GM21786 (cell line): Measurements from ENCODE around the gene ADAMTS17.

Experiments used
- ATAC-seq: cut with Tn5 transposase; IDR thresholded peaks from one replicate; pipeline ENCODE4 v1.9.1; 2021; ENCODE audit not compliant: unreplicated experiment

Gene ADAMTS17

GRCh38 chr15:100114100-100114499, 227.7 kb downstream of the ADAMTS17 start:
- ATAC-seq, result no peak

DNA sequence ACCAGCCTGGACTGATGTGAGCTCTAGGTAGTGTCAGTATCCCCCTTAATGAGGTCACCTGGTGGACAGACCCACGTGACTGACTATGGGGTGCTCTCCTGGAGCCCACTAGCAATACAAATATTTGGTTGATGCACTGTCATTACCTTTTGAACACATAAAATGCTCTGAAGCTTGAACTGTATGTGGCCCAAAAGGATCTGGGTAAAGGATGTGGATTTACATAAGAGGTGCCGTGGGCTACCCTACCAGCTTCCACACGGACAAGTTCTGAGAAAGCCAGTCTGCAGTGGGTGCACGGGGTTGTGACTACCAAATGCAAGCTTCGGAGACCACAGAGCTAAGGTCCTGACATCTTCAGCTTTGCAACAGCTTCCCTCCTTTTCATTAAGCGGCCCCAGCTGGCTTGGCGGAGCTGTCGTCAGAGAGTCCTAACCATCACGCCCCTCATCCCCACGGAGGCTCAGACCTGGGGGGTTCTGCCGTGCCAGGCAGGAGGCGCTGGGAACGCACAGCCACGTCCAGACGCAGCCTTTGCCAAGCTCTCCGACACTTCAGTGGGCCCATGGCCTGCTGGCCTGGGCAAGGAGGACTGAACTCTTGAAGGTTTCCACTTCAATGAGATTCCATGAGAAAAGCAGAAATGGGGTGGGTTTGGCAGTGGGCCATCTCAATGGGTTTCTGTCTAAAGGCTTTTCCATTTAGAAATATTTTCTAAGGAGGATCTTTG, 228.3 kb downstream of the ADAMTS17 start:
- no peak for ATAC-seq

DNA sequence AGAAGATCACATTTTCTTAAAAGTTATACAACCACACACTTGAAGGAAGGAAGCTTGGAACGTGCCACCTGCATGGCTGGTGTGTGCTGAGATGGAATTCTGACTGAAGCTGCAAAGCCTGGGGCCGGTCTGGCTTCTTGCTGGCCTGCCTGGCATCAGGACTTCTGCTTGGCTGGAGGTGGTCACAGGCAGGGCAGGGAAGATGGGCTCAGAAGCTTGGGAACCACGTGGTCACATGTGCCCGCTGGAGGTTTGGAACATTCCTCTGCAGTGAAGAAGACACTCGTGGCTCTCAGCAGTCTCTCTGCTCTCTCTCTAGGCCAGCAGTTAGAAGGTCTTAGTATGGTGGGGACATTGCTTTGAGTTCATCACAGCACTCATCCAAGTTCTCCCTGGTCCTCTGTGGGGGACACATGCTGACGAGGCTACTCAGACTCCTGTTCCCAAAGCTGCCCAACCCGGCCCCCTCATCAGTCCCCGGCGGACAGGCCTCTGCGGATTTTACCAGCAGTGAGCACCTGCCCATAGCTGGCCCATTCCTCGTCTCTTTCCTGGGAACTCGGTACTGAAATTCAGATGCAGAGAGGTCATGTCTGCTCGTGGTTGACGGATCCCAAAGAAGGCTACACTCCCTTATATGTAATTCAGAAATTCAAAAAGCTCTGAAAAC, 229.0 kb downstream of the ADAMTS17 start:
- no peak for ATAC-seq

DNA sequence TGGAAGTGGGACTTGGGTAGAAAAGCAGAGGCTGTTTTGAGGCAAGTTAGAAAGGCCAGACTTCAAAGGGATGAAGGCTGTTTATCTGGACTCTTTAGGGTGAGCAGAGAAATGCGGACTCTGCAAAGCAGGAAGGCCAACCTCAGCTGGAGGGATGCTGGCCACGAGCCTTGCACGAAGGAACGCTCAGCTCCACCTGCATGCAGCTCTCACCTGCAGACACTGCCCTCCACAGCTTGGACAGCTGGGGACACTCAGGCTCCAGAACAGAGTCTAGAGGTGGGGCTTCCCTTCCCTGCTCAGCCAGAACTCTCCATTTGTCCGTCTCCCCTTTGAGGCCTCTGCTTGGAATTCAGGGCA, 229.7 kb downstream of the ADAMTS17 start:
- no peak for ATAC-seq

DNA sequence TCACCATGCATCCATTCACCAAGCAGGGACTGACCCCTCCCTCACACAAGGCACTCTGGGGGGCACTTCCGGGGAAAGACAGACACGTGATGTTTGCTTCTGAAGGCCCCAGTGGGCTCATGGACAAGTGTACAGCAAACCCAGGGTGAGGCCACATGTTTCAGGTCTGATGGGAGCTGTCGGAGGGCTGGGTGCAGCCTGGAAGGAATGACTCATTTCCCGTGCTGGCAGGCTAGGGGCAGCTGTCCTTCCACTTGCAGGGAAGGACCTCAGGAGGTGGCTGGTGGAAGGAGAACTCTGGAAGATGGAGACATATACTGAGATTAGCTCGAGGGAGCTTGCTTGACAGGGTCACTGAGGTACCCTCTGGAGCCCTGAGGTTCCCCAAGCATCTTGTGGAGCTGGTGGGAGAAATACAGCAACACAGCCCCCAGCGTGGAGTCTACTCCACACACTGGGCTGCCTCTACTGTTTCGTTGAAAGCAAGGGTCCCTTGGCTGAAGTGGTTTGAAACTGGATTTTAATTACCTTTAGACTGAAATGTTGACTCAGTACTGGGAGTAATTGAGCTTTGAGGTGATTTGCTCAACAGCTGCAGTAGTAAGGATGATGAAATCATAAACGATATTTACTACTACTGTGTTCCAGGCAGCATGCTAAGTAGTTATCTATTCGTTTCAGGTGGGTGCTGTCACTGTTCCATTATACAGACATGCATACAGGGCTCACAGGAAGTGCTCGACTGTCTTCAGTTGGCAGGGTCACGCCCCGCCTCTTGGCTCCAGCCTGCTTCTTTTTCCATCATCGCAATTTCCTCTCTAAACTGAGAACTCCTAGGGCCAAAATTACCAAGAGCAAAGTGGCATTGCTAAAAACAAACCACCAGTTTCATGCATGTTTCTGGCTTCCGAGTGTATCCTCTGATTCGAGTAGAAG, 230.4 kb downstream of the ADAMTS17 start:
- ATAC-seq, result peak; percentile 47

DNA sequence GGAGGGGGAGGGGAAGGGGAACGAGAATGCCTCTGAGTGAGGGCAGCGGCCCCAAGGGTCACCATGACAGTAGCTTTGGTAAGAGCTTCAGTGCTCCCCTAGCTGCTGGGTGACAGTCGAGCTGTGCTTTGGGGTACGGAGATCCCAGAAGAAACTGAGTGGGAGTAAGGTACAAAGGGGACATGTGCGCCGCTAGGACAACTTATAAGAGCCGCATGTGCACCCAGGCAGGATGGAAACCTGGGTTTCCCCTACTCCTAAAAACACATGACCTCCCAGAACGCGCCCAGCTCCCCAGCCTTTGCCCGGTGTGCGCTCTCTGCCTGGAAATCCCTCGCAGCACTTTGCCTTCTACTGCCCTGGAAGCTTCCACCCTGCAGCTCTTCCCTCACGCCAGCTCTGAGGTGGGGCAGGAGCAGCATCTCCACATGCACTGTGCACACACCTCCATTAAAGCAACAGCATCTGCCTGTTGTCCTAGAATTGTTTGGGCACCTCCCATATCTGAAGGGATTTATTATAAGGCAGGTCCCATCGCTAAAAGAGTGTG, 232.2 kb downstream of the ADAMTS17 start:
- ATAC-seq, result no peak

DNA sequence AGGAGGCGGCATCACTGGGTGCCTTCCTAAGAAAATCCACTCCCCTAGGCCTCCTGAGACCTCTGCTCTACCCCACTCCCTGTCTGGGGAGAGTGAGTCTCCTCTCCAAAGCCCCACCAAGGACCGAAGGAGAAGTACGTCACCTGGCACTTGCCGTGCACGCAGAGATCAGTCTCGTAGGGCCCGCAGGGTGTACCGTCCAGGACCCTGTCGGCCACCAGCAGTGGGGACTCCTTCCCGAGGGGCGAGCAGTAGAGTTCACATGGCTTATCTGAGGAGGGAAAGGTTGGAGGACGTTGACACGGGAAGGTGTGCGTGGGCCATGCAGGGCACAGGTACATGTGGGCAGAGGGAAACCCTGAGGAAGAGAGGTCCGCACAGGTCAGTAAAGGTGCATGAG, 232.9 kb downstream of the ADAMTS17 start:
- ATAC-seq, result no peak

DNA sequence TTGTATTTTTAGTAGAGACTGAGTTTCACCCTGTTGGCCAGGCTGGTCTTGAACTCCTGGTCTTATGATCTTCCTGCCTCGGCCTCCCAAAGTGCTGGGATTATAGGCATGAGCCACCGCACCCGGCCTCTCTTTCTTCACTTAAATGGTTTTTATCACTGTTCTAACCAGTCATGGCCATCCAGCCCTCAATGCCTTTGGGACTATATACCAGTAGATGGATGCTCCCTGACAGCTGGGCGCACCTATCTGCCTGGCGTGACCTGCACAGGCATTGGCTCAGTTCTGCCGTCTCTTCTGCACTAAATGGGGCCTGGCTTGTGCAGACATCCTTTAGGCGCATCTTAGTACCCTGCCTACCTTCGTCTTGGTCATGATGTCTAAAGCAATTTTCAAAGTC, 233.4 kb downstream of the ADAMTS17 start:
- no peak for ATAC-seq

GRCh38 chr15:100107606-100108225, 234.1 kb downstream of the ADAMTS17 start:
- ATAC-seq, result no peak

GRCh38 chr15:100107151-100107550, 234.6 kb downstream of the ADAMTS17 start:
- ATAC-seq, result no peak

- no peak for ATAC-seq
Observed at GRCh38 chr15:100106732-100107131, 235.0 kb downstream of the ADAMTS17 start.

GRCh38 chr15:100105101-100105500, 236.7 kb downstream of the ADAMTS17 start:
- ATAC-seq, result no peak

DNA sequence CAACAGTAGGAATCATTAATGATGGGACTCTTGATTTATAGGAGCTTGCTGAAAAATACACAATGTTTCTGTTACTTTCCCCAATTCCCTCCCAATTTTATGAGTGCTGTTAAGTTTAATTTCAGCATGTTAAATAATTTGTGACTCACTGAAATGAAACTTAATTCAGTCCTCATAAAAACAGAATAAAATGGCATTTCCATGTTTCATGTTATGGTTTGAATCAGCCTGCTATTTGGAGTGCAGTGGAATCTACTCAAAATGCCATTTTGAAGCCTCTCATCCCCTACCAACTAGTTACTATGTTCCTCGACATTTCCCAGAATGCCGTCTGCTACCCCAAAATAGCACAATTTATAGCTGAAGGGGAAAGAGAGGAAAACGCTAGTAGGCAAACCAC, 237.5 kb downstream of the ADAMTS17 start:
- ATAC-seq, result no peak

DNA sequence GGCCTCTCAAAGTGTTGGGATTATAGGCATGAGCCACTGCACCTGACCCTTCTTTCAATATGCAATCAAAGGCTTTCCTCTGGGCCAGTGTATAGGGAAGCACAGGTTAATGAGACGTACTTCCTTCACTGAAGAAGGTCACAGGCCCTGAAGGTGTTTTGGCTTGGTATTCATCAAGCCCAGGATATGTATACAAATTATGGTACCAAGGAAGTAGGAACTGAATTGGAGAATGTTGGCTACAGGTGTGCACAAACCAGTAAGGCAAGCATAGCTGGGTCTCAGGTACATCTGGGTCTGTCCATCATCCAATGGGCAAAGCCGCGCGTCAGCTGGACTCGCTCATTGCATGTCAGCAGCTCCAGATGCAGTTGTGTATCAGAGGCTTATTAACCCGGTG, 237.9 kb downstream of the ADAMTS17 start:
- ATAC-seq, result no peak

GRCh38 chr15:100101426-100102089, 240.2 kb downstream of the ADAMTS17 start:
- no peak for ATAC-seq

GRCh38 chr15:100100926-100101325, 240.8 kb downstream of the ADAMTS17 start:
- no peak for ATAC-seq

- no peak for ATAC-seq
Observed at GRCh38 chr15:100099976-100100375, 241.8 kb downstream of the ADAMTS17 start.

GRCh38 chr15:100098705-100099104, 243.1 kb downstream of the ADAMTS17 start:
- no peak for ATAC-seq

- ATAC-seq, result no peak
Observed at GRCh38 chr15:100097342-100098127, 244.2 kb downstream of the ADAMTS17 start.

GRCh38 chr15:100096700-100097099, 245.1 kb downstream of the ADAMTS17 start:
- no peak for ATAC-seq
